ENCODE data around the gene CHCHD1.
"Not testable (repeated sequence)": the region's sequence is repeated elsewhere in the genome, so short reads cannot be mapped to it uniquely, and the experiment has no call there.

Gene CHCHD1

GRCh38 chr10:73785211-73785720, 3.4 kb downstream of the CHCHD1 start, which contains the start of gene ZSWIM8:
Gene ZSWIM8, plus strand, starts transcription at chr10:73785606. Its CDS starts 273 bp downstream, at chr10:73785879.
- Histone ChIP-seq H3K4me2 (ENCODE audit: low read depth, low read length) (peak within 1 kb of the TSS; percentile 89), H3K4me1 (ENCODE audit: low read length) (peaks cover 15% of the 10 kb centered on the region), H3K9me3 (replicated peaks; ENCODE audit: insufficient read depth, low read length) (no peaks in the 10 kb centered on the region), H3F3A (ENCODE audit: insufficient read depth, low read length) (peaks cover 4% of the 10 kb centered on the region), H3K36me3 (replicated peaks; ENCODE audit: insufficient read depth, low read length) (no peaks in the 10 kb centered on the region), H4K20me1 (ENCODE audit: insufficient read depth, low read length) (peaks cover 2% of the 10 kb centered on the region; the same call in 1 of the 2 replicates), H3K4me3 (ENCODE audit: low read length) (peak within 1 kb of the TSS; percentile 85), H3K79me2 (ENCODE audit: low read length) (peaks cover 70% of the 10 kb centered on the region), H2AFZ (ENCODE audit: low read length) (peak within 1 kb of the TSS; percentile 64), H3K27ac (ENCODE audit: low read length) (peak within 1 kb of the TSS; percentile 49; the same call in 1 of the 2 replicates), H3K9ac (ENCODE audit: low read length) (peak within 1 kb of the TSS; percentile 63), H3K27me3 (replicated peaks; ENCODE audit: insufficient read depth, low read length) (no peaks in the 10 kb centered on the region), H3K9me2 (replicated peaks; ENCODE audit: insufficient read depth, low read length) (no peaks in the 10 kb centered on the region)
- peak; percentile 94 for DNase-seq
- TF ChIP-seq EZH2 (optimal IDR thresholded peaks at IDR 0.05; ENCODE audit: low read depth, low read length): no peak
- no peak for TF ChIP-seq CTCF (IDR thresholded peaks at IDR 0.05; ENCODE audit: low read length)
- TF ChIP-seq EZH2phosphoT487 (IDR thresholded peaks at IDR 0.05; ENCODE audit: low read length): no peak

GRCh38 chr10:73785721-73786511, 4.1 kb downstream of the CHCHD1 start:
- Histone ChIP-seq H3K4me3 (ENCODE audit: low read length) (peak overlapping the region; percentile 85), H3K4me2 (ENCODE audit: low read depth, low read length) (peak overlapping the region; percentile 89), H3K9me3 (replicated peaks; ENCODE audit: insufficient read depth, low read length) (no peaks in the 10 kb centered on the region), H3K4me1 (ENCODE audit: low read length) (peaks cover 11% of the 10 kb centered on the region), H3K9me2 (replicated peaks; ENCODE audit: insufficient read depth, low read length) (no peaks in the 10 kb centered on the region), H3K27me3 (replicated peaks; ENCODE audit: insufficient read depth, low read length) (no peaks in the 10 kb centered on the region), H3K79me2 (ENCODE audit: low read length) (peaks cover 63% of the 10 kb centered on the region), H3K9ac (ENCODE audit: low read length) (peak overlapping the region; percentile 63), H3K27ac (ENCODE audit: low read length) (peak overlapping the region; percentile 29; the same call in 1 of the 2 replicates), H3K36me3 (replicated peaks; ENCODE audit: insufficient read depth, low read length) (no peaks in the 10 kb centered on the region), H3F3A (ENCODE audit: insufficient read depth, low read length) (peaks cover 4% of the 10 kb centered on the region), H2AFZ (ENCODE audit: low read length) (peak overlapping the region; percentile 64), H4K20me1 (ENCODE audit: insufficient read depth, low read length) (peaks cover 2% of the 10 kb centered on the region; the same call in 1 of the 2 replicates)
- DNase-seq: peak; percentile 41
- TF ChIP-seq CTCF (IDR thresholded peaks at IDR 0.05; ENCODE audit: low read length) (peak; percentile 15; the same call in 1 of the 2 replicates), EZH2 (optimal IDR thresholded peaks at IDR 0.05; ENCODE audit: low read depth, low read length) (no peak)

- peaks cover 4% of the 10 kb centered on the region for H3F3A ChIP-seq (ENCODE audit: insufficient read depth, low read length)
- peaks cover 58% of the 10 kb centered on the region for H3K79me2 ChIP-seq (ENCODE audit: low read length)
- no peak for TF ChIP-seq EZH2 (optimal IDR thresholded peaks at IDR 0.05; ENCODE audit: low read depth, low read length)
- TF ChIP-seq CTCF (IDR thresholded peaks at IDR 0.05; ENCODE audit: low read length): no peak
- TF ChIP-seq EZH2phosphoT487 (IDR thresholded peaks at IDR 0.05; ENCODE audit: low read length): no peak
- H3K9ac ChIP-seq (ENCODE audit: low read length): peak overlapping the region; percentile 63; the same call in 1 of the 2 replicates
- H3K4me2 ChIP-seq (ENCODE audit: low read depth, low read length): peak overlapping the region; percentile 89
- H3K27ac ChIP-seq (ENCODE audit: low read length): no peak overlapping the region
- peaks cover 10% of the 10 kb centered on the region for H3K4me1 ChIP-seq (ENCODE audit: low read length)
- no peaks in the 10 kb centered on the region for H3K36me3 ChIP-seq (replicated peaks; ENCODE audit: insufficient read depth, low read length)
- 0 out of 2 replicates have a peak overlapping the region, but pooled peaks have one; percentile 64 for H2AFZ ChIP-seq (ENCODE audit: low read length)
- peak overlapping the region; percentile 85 for H3K4me3 ChIP-seq (ENCODE audit: low read length)
- no peaks in the 10 kb centered on the region for H3K9me2 ChIP-seq (replicated peaks; ENCODE audit: insufficient read depth, low read length)
- DNase-seq: peak; percentile 7
- no peaks in the 10 kb centered on the region for H3K9me3 ChIP-seq (replicated peaks; ENCODE audit: insufficient read depth, low read length)
- peaks cover 2% of the 10 kb centered on the region; the same call in 1 of the 2 replicates for H4K20me1 ChIP-seq (ENCODE audit: insufficient read depth, low read length)
- no peaks in the 10 kb centered on the region for H3K27me3 ChIP-seq (replicated peaks; ENCODE audit: insufficient read depth, low read length)
Measured at GRCh38 chr10:73786512-73786885, 4.7 kb downstream of the CHCHD1 start.

- H3F3A ChIP-seq (ENCODE audit: insufficient read depth, low read length); DNase-seq; H3K9ac ChIP-seq (ENCODE audit: low read length); H3K27me3 ChIP-seq (replicated peaks; ENCODE audit: insufficient read depth, low read length); H3K36me3 ChIP-seq (replicated peaks; ENCODE audit: insufficient read depth, low read length); H4K20me1 ChIP-seq (ENCODE audit: insufficient read depth, low read length); H2AFZ ChIP-seq (ENCODE audit: low read length); H3K9me2 ChIP-seq (replicated peaks; ENCODE audit: insufficient read depth, low read length); H3K9me3 ChIP-seq (replicated peaks; ENCODE audit: insufficient read depth, low read length); H3K4me3 ChIP-seq (ENCODE audit: low read length); H3K27ac ChIP-seq (ENCODE audit: low read length): not testable (repeated sequence)
- Histone ChIP-seq H3K4me1 (ENCODE audit: low read length) (peaks cover 10% of the 10 kb centered on the region), H3K4me2 (ENCODE audit: low read depth, low read length) (peak overlapping the region; percentile 89; the same call in 1 of the 2 replicates), H3K79me2 (ENCODE audit: low read length) (peaks cover 51% of the 10 kb centered on the region)
Measured at GRCh38 chr10:73787031-73787800, 5.4 kb downstream of the CHCHD1 start.
